SU-DHL-6 (cell line): ENCODE results near the gene GRB14.

Source experiments
- CTCF ChIP-seq: fragments of 200-600 bp; sonication (generic); IDR thresholded peaks from one replicate; pipeline ENCODE4 v1.5.1; 2017; ENCODE audit warnings: antibody characterized with exemption, mild to moderate bottlenecking, low read length, moderate library complexity; ENCODE audit not compliant: insufficient read depth, poor library complexity, severe bottlenecking
- EZH2phosphoT487 ChIP-seq: fragments of 200-600 bp; sonication (generic), shearing (Covaris generic); conservative IDR thresholded peaks from 2 replicates; pipeline ENCODE4 v1.6.1; 2018; ENCODE audit warnings: mild to moderate bottlenecking, antibody characterized with exemption, low read length, moderate library complexity, mixed read lengths

DNA sequence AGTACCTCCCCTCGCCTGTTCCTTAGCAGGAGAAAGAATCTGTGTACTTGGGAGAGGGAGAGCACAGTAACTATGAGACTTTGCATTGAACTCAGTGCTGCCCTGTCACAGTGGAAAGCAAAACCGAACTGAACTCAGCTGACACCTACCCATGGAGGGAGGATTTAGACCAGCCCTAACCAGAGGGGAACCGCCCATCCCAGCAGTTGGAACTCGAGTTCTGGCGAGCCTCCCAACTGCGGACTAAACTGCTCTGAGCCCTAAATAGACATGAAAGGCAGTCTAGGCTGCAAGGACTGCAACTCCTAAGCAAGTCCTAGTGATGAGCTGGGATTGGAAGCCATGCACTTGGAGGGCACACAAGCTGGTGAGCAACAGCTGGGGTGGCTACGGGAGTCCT is 110.4 kb downstream of the GRB14 start:
- no peak for TF ChIP-seq CTCF
- TF ChIP-seq EZH2phosphoT487 = no peak
